ENCODE results near the gene GRK6.
"Not testable (repeated sequence)": the region's sequence is repeated elsewhere in the genome, so short reads cannot be mapped to it uniquely, and the experiment has no call there.

Gene GRK6

DNA sequence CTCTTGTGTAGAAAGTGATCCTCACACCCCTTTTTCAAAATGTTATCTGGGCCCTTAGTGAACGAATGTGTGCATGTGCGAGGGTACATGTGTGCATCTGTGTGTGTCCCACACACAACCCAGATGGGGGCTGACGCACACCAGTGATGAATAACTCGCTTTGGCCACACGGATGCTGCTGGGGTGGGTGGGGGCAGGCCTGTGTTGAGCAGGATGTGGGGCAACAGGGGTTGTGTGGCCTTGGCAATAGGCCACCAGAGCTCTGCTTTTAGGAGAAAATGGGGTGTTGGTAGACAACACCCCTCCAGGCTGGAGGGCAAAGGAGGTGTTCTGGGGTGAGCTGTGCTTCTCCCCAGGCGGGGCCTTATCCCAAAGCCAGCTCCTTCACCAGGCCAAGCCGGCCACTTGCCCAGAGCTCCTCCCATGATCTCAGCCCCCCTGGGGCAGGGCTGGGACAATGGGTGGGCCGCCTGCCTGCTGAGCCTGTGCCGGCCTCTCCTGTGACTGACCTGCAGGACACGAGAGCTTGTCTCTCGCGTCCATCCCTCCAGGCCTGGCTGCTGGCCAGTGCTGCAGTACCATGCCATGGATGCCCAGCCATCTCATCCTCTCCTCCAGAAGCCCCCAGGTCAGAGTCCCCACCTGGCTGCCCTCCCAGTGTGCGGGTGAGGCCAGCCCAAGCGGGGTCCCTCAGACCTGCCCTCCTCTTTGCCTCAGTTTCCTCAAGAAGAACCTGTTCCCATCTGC, 45.3 kb downstream of the GRK6 start:
- no peak for DNase-seq

DNA sequence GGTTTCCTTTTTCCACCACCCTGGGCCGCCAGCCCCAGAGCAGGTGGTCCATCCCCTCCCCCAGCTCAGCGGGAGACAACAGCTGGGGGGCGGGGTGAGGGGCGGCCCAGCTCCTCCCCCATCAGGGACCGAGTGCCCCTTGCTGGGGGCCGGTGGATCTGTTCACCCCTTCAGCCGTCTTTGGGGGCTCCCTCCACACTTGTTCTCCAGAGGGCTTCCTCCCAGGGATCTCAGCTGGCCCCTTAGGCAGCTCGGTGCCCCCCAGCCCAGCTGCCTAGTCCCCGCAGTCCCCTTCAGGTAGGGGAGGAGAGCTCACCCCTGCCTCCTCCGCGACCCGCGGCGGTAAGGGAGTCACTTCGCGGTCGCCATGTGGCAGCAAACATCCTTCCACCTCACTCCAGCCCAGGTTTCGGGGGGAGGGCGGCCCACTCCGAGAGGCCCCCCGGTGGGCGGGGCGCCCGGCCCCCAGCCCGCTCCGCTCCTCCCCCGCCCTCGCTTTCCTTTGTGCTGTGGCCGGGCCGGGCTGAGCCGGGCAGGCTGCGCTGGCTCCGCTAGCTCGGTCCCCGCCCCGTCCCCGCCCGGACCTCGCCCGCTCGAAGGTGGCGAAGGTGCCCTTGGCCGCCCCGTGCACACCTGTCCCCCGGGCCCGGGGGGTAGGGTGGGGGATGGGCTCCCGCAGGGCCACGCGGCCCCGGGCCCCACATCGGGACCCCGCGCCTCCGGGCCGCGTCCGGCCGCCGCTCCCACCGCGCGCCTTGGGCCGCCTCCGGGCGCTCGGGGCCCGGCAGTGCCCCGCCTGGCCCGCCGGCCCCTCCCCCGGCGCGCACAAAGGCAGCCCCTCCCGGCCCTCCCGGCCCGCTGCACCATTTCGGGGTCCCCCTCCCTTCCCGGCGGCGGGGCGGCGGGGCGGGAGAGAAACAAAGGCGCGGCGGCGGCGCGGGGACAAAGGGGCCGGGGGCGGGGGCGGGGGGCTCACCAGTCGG, 46.3 kb downstream of the GRK6 start:
- peak; percentile 43 to 78 for DNase-seq

DNA sequence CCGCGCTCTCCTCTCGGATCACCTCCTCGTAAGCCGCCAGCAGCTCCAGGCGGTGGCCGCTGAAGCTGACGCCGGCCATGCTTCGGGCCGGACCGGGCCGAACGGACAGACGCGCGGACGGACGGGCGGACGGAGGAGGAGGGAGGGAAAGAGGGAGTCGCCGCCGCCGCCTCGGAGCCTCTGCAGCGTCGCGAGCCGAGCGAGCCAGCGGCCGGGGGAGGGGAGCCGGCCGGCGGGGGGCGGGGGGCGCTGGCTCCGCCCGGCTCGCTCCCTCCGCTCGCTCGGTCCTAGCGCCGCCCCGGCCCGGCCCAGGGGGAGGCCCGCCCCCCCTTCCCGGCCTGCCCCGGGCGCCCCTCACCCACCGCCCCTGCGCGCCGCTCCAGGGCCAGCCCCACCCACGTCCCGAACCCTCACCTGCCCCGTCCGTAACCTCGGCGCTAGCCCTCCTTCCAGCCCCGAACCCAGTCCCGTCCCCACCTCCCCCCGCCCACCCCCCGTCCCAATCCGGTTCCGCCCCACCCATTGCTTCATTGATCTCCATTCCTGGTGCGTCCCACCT, 47.0 kb downstream of the GRK6 start, which contains the start of gene DBN1:
TSS of gene DBN1 (minus strand) at position 192 of the 559 bp plus-strand sequence. CDS start at position 79, 113 bp downstream.
- peak in 1 of 2 experiments; percentile 52 for DNase-seq

DNA sequence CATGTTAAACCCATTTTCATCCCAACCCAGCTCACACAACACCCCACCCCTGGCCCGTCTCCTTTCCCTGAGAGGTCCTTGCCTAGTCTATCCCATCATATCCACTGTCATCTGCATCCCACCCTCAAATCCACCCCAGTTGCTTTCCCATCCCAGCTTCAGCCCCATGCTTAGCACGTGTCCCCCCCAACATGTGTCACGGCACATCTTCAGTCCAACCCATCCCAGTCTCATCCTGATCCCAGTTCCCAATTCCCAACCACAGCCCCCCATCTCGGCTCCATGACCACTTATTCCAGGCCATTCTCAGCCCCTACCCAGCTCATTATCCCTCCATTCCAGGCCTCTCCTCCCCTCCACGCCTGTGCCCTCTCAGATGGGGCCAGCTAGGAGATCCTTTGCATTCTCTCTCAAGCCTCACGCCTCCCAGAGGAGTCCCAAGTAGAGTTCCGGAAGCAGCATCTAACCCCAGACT, 47.6 kb downstream of the GRK6 start:
- no peak for DNase-seq

DNA sequence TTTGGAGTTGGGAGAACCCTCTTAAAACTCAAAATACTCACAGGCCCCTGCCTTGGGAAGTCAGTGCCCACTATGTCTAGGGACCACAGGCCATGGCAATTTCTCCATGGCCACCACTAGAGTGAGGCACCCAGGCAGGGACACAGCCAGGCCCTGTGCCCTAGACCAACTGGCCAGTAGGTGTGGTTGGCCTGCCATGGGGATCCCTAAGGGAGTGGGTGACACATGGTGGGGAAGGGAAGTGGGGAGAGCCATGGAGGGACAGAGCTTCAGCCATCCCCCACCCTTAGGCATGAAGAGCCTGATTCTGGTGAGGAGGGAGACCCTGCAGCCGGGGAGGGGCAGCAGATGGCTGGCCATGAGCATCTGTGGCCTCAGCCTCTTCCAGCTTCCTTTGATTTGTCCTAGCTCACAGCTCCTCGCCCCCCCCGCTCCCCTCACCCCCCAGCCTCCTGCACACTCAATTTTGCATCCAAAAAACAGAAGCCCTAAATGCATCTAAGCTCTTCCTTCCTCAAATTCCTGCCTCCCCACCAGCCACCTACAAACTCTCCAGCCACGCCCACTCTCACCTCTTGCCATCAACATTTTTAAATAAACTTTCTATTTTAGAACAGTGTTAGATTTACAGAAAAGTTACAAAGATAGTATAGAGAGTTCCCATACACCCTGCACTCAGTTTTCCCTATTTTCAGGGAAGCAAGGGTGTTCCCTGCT, 48.5 kb downstream of the GRK6 start:
- DNase-seq, result peak; percentile 51 to 80

DNA sequence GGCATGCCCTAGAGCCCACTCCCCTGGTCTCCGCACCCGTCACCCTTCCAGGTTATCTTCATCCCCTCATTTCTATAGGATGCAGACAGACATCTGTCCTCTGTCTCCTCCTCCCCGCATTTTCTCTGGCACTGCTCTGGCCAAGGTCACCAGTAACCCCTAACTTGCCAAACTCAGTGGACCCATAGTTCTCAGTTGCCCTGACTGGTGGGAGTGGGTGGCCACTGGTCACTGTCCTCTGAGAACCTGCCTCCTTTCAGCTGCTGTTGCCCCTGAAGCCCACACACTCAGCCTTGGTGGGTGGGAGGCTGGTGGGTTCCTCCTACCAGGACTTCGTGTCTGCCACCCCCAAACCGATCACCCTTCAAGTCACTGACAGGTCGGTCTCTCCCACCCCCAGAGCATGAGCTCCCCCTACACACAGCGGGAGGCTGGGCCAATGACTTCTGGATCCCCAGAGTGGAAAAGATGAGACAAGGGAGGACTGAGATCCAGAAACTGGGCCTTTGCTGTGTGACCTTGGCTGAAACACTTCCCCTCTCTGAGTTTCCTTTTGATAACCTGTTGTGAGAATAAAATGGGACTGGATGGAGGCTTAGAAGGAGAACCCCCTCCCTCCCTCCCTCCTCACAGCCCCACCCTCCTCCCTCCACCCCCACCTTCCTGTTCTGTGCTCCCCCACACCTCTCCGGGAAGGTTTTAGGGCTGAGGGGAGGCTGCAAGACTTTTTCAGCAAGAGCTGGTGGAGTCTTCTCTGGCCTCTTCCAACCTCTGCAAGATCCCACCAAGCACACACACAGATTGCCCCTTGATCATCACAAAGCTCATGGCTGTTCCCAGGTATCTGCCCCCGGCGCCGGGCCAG, 49.3 kb downstream of the GRK6 start:
- no peak for DNase-seq

DNA sequence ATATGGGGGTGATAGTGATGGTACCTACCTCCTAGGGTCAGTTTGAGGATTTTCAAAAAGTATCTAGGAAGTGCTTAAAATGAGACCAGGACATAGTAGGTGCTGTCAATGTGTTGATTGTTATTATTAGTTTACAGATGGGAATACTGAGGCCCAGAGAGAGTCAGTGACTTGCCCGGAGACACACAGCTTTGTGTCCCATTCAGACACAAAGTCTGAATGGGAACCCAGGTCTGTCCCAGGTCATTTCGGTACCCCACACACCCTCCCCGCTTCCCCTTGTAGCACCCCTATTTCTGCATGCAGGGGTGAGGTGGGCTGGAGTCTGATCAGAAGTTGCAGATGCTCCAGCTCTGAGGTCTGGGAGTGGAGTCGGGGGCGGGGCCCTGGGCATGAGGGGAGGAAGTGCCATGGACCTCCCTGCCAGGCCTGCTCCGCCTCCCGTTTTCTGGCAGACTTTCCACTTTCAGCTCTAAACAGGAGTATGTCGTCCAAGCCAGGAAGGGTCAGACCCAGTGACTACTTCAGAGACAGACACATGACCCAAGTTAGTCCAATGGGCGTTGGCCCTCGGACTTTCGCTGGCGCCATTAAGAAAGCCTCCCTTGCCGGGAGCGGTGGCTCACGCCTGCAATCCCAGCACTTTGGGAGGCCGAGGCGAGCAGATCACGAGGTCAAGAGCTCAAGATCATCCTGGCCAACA, 50.2 kb downstream of the GRK6 start:
- no peak for DNase-seq

DNA sequence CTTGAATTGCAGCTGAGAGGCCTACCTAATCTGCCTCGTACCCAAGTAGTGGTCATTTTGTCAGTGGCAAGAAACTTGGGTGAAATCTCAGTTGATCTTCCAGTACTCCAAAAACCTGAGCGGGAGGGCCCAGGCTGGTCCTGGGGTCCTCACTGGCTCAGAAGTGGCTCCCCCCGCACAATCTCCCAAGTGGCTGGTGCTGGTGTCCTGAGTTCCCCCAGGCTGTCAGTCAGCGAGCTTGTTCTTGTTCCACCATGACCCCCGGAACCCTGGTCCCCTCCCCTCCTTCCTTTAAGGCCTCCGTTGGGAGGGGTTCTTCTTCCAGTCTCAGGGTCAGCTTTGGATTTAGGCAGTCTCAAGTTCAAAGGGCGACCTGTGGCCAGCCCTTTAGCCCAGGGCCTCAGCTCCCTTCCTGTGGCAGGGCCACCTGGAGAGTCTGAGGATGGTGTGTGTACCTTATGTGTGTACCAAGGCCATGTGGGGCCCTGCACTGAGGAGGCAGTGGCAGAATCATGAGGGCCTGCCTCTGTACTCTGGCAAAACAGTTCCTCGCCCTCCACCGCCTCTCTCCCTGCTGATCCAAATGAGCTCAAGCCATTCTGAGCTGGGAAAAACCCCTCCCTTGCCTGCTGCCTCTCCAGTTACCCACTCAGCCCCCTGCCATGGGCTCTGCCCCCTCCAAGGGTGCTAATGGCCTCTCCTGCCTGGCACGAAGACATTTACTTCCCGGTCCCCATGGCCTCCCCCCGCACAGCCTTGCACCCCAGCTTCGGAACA, 51.4 kb downstream of the GRK6 start:
- no peak for DNase-seq

DNA sequence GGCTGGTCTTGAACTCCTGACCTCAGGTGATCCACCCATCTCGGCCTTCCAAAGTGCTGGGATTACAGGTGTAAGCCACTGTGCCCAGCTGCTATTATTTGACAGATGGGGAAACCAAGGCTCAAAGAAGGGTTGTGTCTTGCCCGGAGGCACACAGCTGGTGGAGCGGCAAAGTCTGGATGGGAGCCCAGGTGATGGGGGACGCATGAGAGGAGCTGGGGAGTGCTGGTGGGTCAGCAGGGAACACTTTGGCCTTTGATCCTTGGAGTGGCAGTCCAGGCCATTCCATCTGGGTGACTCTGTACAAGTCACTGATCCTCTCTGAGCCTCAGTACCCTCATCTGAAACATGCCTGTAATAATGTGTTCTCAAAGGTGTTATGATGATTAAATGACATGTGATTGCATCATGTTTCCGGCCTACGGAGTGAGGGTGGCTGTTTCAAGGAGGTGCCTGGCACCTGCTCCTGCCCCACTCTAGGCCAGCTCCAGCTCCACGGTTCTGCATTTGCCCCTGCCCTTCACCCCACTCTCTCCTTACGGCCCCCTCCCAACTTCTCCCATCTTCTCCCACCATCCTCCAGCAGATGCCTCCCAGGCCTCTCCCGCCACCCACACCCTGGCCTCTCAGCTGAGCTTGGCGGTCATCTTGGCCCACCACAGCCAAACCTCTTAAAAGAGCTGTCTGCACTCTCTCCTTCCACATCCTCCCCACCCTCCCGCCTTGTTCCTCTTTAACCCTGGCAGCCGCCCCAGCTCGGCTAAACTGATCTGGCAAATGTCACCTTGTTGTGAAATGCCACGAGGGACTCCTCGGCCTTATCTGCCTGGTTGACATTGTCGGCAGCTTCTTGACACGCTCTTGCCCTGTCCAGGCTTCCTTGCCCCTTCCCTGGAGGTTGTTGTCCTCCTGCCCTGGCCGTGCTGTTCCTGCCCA, 52.5 kb downstream of the GRK6 start:
- DNase-seq, result peak in 1 of 2 experiments; percentile 5

DNA sequence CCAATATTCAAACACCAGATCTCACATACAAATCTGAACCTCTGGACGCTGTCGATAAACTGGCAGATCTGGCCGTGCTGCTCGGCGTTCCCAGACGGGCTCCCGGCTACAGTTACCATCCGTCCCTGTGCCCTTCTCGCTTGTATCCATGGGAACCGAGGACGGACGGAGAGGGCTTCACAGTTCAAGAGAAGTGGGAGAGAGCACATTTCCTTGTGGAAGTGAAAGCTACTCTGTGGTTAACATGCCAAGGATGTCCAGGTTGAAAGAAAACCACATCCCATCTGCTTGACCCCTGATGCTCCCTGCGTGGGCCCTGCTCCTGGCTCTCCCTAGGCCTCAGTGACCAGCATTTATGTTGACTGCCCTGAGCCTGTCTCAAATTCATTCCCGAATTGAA, 53.3 kb downstream of the GRK6 start:
- DNase-seq, result no peak

DNA sequence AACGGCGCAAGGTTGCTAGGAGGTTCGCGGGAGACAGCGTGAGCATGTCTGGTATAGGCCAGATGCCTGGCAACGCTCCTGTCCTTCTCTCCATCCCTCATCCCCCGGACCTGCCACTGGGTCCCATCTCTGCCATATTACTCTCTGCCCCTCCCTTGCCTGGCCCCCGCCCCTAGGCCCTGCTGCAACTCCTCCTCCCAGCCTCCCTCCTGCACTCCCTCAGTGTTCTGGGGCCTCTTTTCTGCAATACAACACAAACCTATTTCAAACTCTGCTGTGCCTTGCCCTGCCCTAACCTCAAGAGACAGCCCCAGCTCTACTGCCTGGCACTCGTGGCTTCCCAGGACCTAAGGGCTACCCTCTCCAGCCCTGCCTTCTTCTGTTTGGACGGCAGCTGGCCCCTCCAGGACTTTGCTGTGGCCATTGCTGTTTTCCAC, 55.9 kb downstream of the GRK6 start:
- peak in 1 of 2 experiments; percentile 40 for DNase-seq

DNA sequence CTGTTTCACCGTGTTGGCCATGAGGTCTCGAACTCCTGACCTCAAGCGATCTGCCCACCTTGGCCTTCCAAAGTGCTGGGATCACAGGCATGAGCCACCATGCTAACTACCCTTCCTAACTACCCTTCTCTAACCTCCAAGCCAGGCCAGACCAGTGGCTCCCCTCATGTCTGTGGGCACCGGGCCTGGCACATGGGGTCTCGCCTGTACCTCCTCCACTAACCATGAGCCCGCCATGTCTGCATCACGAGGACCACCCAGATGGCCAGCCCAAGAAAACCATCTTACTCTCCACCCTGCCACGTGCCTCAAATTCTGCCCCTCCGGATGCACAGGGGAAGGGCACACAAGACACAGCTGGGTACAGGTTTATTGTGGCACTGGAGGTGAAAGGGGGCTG, 56.6 kb downstream of the GRK6 start:
- DNase-seq, result no peak

DNA sequence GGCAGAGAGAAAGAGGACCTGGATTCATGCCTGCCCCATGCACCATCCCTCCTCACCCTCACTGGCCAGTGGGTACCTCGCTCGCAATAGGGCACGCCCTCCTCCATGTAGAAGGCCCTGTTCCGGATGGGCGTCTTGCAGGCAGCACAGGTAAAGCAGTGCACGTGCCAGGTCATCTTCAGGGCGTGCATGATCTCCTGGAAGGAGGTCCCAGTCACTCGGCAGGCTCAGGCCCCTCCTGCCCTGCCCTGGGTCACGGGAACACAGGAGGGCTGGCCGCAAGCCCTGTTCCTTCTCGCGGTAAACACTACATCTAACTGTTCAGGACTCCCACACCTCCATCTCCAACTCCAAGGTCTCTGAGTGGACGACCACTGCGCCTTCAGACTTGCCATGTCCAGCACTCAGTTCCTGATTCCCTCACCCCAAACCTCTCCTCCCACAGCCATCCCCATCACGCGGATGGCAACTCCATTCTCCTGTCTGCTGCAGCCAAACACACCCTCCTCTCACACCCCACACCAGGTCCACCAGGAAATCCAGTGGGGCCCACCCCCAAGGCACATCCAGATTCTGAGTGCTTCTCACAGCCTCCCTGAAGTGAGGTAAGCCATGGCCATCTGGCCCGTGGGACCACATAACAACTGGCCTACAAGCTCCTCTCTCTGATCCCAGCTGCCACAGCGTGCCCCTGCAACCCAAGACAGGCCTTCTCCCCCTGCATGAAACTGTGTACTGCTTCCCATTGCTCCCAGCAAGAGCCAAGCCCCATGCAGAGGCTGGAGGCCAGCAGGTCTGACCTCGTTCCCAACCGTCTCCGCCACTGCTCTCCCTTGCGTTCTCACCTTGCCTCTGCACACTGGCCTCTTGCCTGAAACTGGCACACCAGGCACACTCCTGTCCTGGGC, 57.8 kb downstream of the GRK6 start:
- DNase-seq, result peak; percentile 93 to 94

DNA sequence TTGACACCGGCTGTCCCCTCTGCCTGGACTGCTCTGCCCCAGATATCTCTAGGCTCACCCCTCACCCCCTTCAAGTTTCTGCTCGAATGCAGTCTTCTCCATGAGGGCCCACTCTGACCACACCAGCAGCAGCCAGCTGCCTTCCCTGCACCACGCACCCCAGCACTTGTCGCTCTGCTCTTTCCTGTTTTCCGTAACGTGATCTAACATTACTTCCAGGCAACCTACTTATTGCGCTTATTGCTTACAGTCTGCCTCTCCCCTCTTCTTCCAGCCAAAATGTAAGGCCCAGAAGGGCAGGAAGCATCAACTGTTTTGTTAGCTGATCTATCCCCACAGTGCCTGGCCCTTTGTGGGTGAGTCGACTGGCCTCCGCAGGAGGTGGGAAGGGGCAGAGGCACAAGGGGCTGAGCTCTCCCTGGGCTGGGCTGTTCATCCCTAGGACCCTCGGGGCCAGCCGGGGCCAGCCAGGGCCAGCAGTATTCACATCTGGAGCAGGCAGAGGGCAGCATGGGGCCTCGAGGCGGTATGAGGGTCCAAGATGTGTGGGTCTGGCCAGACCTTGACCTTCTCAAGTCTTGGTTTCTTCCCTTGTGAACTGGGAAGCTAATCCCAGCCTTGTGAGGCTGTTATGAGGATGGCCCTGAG, 58.5 kb downstream of the GRK6 start:
- DNase-seq, result peak in 1 of 2 experiments; percentile 42

DNA sequence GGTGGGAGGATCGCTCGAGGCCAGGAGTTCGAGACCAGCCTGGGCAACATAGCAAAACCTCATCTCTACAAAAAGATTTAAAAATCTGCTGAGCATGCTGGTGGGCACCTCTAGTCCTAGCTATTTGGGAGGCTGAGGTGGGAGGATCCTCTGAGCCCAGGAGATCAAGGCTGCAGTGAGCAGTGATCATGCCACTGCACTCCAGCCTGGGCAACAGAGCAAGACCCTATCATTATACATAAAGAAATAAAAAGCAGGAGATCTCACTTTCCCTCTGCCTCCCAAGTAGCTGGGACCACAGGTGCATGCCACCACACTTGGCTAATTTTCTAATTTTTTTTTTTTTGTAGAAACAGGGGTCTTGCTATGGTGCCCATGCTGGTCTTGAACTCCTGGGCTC, 59.3 kb downstream of the GRK6 start:
- DNase-seq, result not testable (repeated sequence)

DNA sequence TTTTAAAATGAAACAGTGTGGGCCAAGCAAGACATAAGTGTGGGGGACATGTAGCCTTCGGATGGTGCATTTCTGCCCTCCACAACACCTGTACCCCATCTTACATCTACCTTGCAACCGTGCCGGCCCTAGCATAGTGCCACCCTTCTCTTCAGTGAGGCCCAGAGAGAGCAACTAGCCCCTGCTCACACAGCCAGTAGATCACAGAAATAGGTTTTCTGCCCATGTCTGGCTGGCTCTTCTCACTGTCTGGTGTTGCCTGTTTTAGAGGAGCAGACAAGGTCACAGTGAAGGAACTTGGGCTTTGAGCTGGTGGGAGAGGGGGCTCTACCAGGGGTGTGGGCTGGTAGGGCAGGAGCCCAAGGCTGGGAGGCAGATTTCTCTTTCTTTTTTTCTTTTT, 59.8 kb downstream of the GRK6 start:
- DNase-seq, result no peak

DNA sequence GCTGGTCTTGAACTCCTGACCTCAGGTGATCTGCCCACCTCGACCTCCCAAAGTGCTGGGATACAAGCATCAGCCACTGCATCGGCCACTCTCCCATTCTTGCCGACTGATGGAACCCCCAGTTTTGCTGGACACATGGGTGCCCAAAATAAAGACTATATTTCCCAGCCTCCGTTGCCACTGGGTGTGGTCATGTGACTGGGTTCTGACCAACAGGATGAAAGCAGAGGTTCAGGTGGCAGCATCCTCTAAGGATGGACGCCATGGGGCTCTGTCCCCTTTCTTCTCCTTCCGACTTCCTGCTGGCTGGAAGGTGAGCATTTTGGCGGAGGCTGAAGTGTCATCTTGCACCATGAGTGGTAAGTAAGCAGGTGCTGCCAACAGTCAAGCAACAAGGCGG, 60.7 kb downstream of the GRK6 start:
- DNase-seq, result no peak
